ENCODE measurements around the gene SMPX. TPM values are rescaled to one million over a fixed set of nuclear protein-coding genes. Genes with fewer than 3 reads are reported as not detected.

SMPX gene
- total RNA-seq, 1 experiment from 2014 or later, result 2.0 TPM

GRCh38 chrX:21711848-21712197 is 46.1 kb downstream of the SMPX start:
- DNase-seq (ENCODE audit: low spot score), result no peak

GRCh38 chrX:21711129-21711847 is 46.6 kb downstream of the SMPX start:
- DNase-seq (ENCODE audit: low spot score), result no peak

DNA sequence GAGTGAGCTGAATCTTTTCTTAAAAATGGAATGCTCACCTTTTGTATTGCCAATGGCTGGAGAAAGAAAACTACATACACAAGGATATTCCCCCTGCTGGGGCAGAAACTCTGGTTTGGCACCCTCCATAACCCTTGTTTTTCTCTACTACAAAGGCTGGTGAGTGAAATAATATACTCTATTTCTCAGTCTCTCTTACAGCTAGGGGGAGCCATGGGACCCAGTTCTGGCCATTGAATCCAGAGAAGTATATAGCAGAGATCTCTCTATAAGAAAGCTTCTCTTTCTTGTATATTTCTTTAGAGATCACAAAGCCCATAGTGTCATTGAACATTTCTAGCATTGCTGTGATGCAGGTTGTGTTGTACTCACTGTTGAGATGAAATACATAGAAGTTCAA is 49.8 kb downstream of the SMPX start:
- no peak for DNase-seq (ENCODE audit: low spot score)

- no peak for DNase-seq (ENCODE audit: low spot score)
Observed at GRCh38 chrX:21705225-21705624, 52.7 kb downstream of the SMPX start.

GRCh38 chrX:21702725-21703124 is 55.2 kb downstream of the SMPX start:
- no peak for DNase-seq (ENCODE audit: low spot score)

- DNase-seq (ENCODE audit: low spot score), result no peak
Observed at GRCh38 chrX:21700967-21701366, 56.9 kb downstream of the SMPX start.

DNA sequence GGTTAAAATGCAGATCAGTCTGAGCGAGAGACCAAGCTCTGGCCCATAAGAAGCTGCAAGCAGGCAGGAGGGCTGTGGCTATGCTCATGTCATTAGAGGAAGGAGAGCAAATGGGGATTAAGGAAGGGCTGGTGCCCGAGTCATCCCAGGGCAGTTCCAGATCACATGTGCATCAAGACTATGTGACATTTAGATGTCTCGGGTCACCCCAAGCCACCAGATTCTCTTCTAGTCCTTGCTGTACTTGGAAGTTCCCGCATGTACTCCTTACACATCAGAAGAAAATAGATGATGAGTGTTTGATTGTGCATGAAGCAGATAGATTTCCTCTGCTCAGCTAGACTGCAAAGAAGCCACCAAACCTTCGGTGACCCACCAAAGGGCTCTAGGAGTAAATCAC is 57.6 kb downstream of the SMPX start:
- no peak for DNase-seq (ENCODE audit: low spot score)

GRCh38 chrX:21699136-21699535 is 58.8 kb downstream of the SMPX start:
- no peak for DNase-seq (ENCODE audit: low spot score)

DNA sequence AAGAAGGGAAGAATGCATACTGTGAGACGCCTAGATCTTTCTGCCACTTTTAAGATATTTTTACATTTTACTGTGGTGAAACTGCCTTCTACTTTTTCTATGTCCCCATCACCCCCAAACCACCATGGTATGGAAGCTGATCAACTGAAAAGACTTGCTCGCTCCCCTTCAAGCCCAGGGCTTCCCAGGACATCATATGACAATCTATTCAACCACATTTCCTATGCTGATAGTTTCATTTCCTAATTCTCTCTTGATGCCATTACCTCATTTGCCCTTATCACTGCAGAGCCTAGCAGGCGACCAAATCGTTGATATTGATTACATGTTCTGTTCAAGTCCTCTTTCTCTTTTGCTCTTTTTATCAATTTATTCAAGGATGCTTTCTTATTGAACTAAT is 59.6 kb downstream of the SMPX start:
- DNase-seq (ENCODE audit: low spot score), result no peak

GRCh38 chrX:21691512-21692018 is 66.4 kb downstream of the SMPX start:
- DNase-seq (ENCODE audit: low spot score), result no peak

DNA sequence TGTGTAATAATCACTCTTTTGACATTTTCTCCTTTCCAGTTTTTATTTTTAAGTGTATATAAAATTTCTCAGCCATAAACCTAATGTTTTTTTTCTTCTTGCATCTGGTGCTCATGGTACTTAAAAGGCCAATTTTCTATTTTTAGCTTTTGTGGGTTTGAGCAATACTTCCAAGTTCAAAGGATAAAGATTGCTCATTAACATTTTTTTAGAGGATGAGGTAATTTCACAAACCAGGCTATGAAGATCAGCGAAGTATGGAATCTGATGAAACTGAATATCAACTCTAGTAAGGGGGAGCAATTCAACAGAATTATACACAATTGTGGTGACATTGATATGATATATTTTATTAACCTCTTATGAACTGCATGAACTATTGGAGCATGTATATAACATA is 74.0 kb downstream of the SMPX start:
- DNase-seq (ENCODE audit: low spot score), result no peak

DNA sequence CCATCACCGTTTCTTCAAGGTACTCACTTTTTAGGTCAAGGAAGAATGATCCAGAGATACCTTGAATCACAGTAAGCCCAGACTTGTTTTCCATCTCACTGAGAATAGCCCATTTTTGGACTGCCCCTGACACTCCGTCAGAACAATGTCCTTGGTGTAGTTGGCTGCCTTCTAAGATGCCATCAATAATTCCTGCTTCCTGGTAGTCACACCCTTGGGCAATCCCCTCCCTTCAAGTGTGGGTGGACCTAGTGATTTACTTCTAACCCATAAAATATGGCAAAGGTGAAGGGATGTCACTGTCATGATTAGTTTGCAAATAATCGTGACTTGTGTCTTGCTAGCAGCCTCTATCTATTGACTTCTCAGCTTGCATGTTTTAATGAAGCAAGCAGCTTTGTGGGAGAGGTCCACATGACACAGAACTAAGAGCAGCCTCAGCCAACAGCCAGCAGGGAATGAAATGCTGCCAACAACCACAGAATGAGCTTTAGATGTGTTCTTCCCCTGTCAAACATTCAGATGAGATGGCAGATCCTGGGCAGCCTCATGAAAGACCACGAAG is 79.8 kb downstream of the SMPX start:
- DNase-seq (ENCODE audit: low spot score), result no peak

- DNase-seq (ENCODE audit: low spot score), result no peak
Observed at GRCh38 chrX:21675931-21676330, 82.0 kb downstream of the SMPX start.

- DNase-seq (ENCODE audit: low spot score), result no peak
Observed at GRCh38 chrX:21674430-21675186, 83.3 kb downstream of the SMPX start.

DNA sequence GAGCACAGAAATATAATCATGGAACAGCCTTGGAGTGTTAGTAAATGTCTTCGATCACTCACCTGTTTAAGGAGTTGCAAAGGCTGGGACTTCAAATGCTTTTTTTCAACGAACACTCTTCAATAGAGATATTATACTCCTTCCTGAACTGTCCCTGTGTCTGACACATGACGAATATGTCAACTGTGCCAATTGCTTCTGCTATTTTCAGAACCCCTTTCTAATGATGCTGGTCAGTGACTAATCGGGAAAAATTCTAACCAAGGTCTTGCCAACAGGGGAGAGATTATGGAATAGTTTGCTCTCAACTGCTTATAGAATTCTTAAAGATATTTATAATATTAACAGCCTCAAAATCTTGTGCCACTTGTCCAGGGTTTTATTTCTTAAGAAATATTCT is 91.2 kb downstream of the SMPX start:
- DNase-seq (ENCODE audit: low spot score), result no peak

- no peak for DNase-seq (ENCODE audit: low spot score)
Observed at GRCh38 chrX:21666252-21666651, 91.7 kb downstream of the SMPX start.

DNA sequence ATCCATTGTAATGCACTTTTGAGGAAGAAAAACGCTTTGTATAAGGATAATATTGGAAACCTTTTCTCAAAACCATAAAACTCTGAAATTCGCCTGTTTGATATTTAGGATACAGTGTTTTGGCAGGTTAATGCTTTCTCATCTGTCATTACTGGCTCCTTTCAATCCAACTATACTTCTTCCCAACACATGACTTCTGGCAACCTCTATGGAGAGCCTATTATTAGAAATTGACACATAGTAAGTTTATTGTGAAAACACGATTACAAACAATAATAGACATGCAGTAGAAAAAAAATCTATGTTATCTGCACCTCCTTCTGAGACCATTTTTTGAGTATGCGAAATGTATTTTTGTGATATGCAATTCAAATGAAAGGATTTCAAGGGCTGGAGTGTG is 95.2 kb downstream of the SMPX start:
- no peak for DNase-seq (ENCODE audit: low spot score)

DNA sequence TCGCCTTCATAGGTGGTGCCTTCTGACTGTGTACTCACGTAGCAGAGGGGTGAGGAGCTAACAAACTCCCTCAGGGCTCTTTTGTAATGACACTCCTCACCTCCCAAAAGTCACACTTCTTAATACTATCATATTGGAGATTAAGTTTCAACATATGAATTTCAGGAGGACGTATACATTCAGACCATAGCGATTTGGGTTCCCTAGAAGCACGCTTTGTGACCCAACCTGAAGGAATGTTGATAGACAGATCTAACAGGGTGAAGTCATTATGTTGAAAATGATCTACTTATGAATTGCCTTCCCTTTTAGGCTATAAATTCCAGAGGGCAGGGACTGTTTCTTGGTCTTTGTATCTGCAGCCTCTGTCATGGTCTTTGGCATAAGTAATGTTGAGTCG is 96.6 kb downstream of the SMPX start:
- no peak for DNase-seq (ENCODE audit: low spot score)

DNA sequence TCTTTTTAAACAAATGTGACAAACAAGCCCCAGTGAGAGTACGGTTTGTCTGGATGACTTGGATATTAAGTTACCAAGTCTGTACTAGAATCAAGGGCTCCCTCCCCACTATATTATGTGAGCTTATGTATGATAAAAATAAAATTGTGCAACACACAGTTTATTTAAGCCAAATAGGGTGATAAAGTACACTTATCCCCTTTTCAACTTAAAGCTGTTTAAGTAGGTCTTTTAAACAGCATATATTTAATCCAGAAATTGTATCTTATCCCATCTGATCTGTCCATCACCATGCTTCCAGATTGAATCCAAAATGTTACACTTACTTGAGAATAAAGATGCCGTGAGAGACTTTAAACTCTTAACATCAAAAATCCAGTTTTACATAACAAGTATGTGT is 97.8 kb downstream of the SMPX start:
- DNase-seq (ENCODE audit: low spot score), result no peak

- no peak for DNase-seq (ENCODE audit: low spot score)
Observed at GRCh38 chrX:21659320-21659719, 98.6 kb downstream of the SMPX start.

DNA sequence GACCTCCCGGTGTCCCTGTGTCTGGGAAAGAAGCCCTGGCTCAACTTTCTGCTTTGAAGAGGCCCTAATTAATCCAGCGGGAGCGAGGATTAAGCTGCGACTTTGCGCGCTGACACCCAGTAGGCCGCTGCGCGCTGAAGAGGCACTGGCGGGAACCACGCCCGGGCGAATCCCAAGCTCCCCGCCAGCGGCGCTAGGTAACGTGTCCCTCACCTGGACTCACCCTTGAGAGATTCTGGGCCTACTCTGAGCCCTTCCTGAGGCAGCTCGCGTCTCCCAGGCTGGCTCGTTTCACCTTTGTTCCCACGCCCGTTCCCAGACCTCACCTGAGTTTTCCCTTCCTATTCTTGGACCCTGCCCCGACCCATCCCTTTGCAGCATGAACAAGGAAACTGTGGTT is 99.2 kb downstream of the SMPX start:
- DNase-seq (ENCODE audit: low spot score), result no peak

GRCh38 chrX:21658152-21658737 is 99.7 kb downstream of the SMPX start, which contains the start of gene KLHL34:
Gene KLHL34 (minus strand): TSS chrX:21658330. CDS start chrX:21657788, 542 bp downstream.
- DNase-seq (ENCODE audit: low spot score), result no peak

All from H4 (cell line).